HCT116 (cell line): ENCODE measurements around the gene NHLRC3. TPM values are rescaled to one million over a fixed set of nuclear protein-coding genes. Genes with fewer than 3 reads are reported as not detected.

Experiments used
- ATAC-seq: fragments of 200-7000 bp; cut with Tn5 transposase; 2 replicates; pipeline ENCODE4 v1.9.1; 2020; ENCODE audit warnings: mild to moderate bottlenecking, moderate library complexity
- BruUV-seq: library from RNA; stranded (reverse); fragments of 400-500 nt; replicated peaks from 2 replicates; lab custom pipeline; 2021; lab: Mats Ljungman, UMichigan
- CTCF ChIA-PET: fragments of 300-600 bp; sonication (Branson Sonifier 250); formaldehyde crosslinking; loops from one replicate; lab custom pipeline; 2021; ENCODE audit warnings: antibody characterized with exemption; lab: Charles Lee
- POLR2A ChIA-PET: fragments of 300-600, 350-600 bp; sonication (Branson Sonifier 250); formaldehyde crosslinking; loops from one replicate; lab custom pipeline; 2021; ENCODE audit warnings: antibody characterized with exemption; lab: Charles Lee
- RAD21 ChIA-PET, 2 experiments: fragments of 300-600 bp; sonication (Branson Sonifier 250); formaldehyde crosslinking; loops; one replicate each; lab custom pipeline; 2023; ENCODE audit warnings: low total read pairs in 2 of 2; ENCODE audit not compliant: uncharacterized antibody in 2 of 2, unreplicated experiment in 2 of 2, low non-redundant PET in 1 of 2; lab: Charles Lee
- DNase-seq: peaks from one replicate; pipeline ENCODE4 v3.0.0-alpha.2; 2010; ENCODE audit warnings: low read depth, low spot score
- H2AFZ ChIP-seq: fragments of 200-600 bp; shearing (Covaris generic), sonication (generic); 2 replicates; pipeline ENCODE4 v1.6.1; 2017; ENCODE audit warnings: low read depth, mixed run types, mixed read lengths, antibody characterized with exemption, low read length; ENCODE audit not compliant: poor library complexity, severe bottlenecking
- H3K27ac ChIP-seq: 2 replicates; pipeline ENCODE4 v1.5.1; 2012; ENCODE audit warnings: low read depth, low read length
- H3K27me3 ChIP-seq: fragments of 200-600 bp; sonication (generic); 2 replicates; pipeline ENCODE4 v1.6.1; 2016; ENCODE audit warnings: mixed run types, low read length, mixed read lengths; ENCODE audit not compliant: insufficient read depth
- H3K36me3 ChIP-seq, 2 experiments: fragments of 200-500 bp in 1 of 2; fragments of 200-600 bp in 1 of 2; sonication (Bioruptor generic) in 1 of 2; sonication (generic) in 1 of 2; 2 replicates each; pipeline versions ENCODE4 v1.5.1 to v1.6.1; 2014 to 2016; ENCODE audit warnings: low read length in 2 of 2, inconsistent platforms in 1 of 2, mixed read lengths in 1 of 2, mixed run types in 1 of 2; ENCODE audit not compliant: insufficient read depth in 2 of 2, control insufficient read depth in 1 of 2
- H3K4me1 ChIP-seq, 2 experiments: fragments of 200-600 bp in 1 of 2; sonication (generic) in 1 of 2; 2 replicates each; pipeline versions ENCODE4 v1.5.1 to v1.6.1; 2012 to 2017; ENCODE audit warnings: low read length in 2 of 2, inconsistent platforms in 1 of 2, mild to moderate bottlenecking in 1 of 2, mixed read lengths in 1 of 2, mixed run types in 1 of 2, moderate library complexity in 1 of 2; ENCODE audit not compliant: insufficient read depth in 2 of 2, control insufficient read depth in 1 of 2
- H3K4me2 ChIP-seq: fragments of 200-600 bp; sonication (generic); 2 replicates; pipeline ENCODE4 v1.6.1; 2017; ENCODE audit warnings: mixed run types, low read length, mixed read lengths
- H3K4me3 ChIP-seq, 2 experiments: fragments of 200-600 bp in 1 of 2; sonication (generic) in 1 of 2; replicated peaks in 1 of 2; 2 replicates each; pipeline ENCODE4 v1.5.1; 2011 to 2016; ENCODE audit warnings: low read length in 2 of 2, control low read depth in 1 of 2, low read depth in 1 of 2, mild to moderate bottlenecking in 1 of 2, mixed read lengths in 1 of 2, mixed run types in 1 of 2
- H3K79me2 ChIP-seq: fragments of 200-600 bp; sonication (generic); 2 replicates; pipeline ENCODE4 v1.6.1; 2017; ENCODE audit warnings: mild to moderate bottlenecking, mixed run types, low read length, moderate library complexity, mixed read lengths; ENCODE audit not compliant: insufficient read depth
- H3K9ac ChIP-seq: fragments of 200-600 bp; sonication (generic); 2 replicates; pipeline ENCODE4 v1.6.1; 2016; ENCODE audit warnings: low read length, mixed read lengths
- H3K9me2 ChIP-seq: fragments of 200-600 bp; sonication (generic), shearing (Covaris generic); 2 replicates; pipeline ENCODE4 v1.6.1; 2017; ENCODE audit warnings: mixed run types, mild to moderate bottlenecking, moderate library complexity; ENCODE audit not compliant: insufficient read depth
- H3K9me3 ChIP-seq, 2 experiments: fragments of 200-500 bp in 1 of 2; fragments of 200-600 bp in 1 of 2; sonication (Bioruptor generic) in 1 of 2; sonication (generic) in 1 of 2; 2 replicates each; pipeline ENCODE4 v1.6.1; 2014 to 2017; ENCODE audit warnings: low read length in 2 of 2, mixed read lengths in 2 of 2, inconsistent platforms in 1 of 2, low read depth in 1 of 2, mild to moderate bottlenecking in 1 of 2, mixed run types in 1 of 2, moderate library complexity in 1 of 2; ENCODE audit not compliant: control insufficient read depth in 1 of 2, insufficient read depth in 1 of 2
- H4K20me1 ChIP-seq: fragments of 200-600 bp; sonication (generic), shearing (Covaris generic); 2 replicates; pipeline ENCODE4 v1.6.1; 2017; ENCODE audit warnings: mixed run types, mild to moderate bottlenecking, moderate library complexity; ENCODE audit not compliant: insufficient read depth
- CBX3 ChIP-seq: IDR thresholded peaks from 2 replicates; pipeline ENCODE4 v1.6.1; 2012; ENCODE audit warnings: low read depth
- CTCF ChIP-seq, 3 experiments: fragments of 200-600 bp in 1 of 3; sonication (generic) in 1 of 3; IDR thresholded peaks in 2 of 3; conservative IDR thresholded peaks in 1 of 3; 2 replicates each; pipeline ENCODE4 v1.5.1; 2012 to 2017; ENCODE audit warnings: low read depth in 2 of 3, low read length in 2 of 3, antibody characterized with exemption in 1 of 3, borderline replicate concordance in 1 of 3, control low read depth in 1 of 3, mild to moderate bottlenecking in 1 of 3, mixed read lengths in 1 of 3, mixed run types in 1 of 3, moderate library complexity in 1 of 3; ENCODE audit not compliant: insufficient read depth in 1 of 3
- EGR1 ChIP-seq: IDR thresholded peaks from 2 replicates; pipeline ENCODE4 v1.6.1; 2012; ENCODE audit warnings: low read depth
- ELF1 ChIP-seq: IDR thresholded peaks from 2 replicates; pipeline ENCODE4 v1.6.1; 2012; ENCODE audit warnings: low read depth, borderline replicate concordance
- EZH2 ChIP-seq: fragments of 200-600 bp; sonication (generic); IDR thresholded peaks from 2 replicates; pipeline ENCODE4 v1.6.1; 2017; ENCODE audit warnings: antibody characterized with exemption, mixed run types
- FOSL1 ChIP-seq: IDR thresholded peaks from 2 replicates; pipeline ENCODE4 v1.6.1; 2012; ENCODE audit warnings: low read depth
- RAD21 ChIP-seq: IDR thresholded peaks from 2 replicates; pipeline ENCODE4 v1.6.1; 2012; ENCODE audit warnings: low read depth, mild to moderate bottlenecking
- SP1 ChIP-seq: IDR thresholded peaks from 2 replicates; pipeline ENCODE4 v1.6.1; 2012; ENCODE audit warnings: low read depth
- SRF ChIP-seq: IDR thresholded peaks from 2 replicates; pipeline ENCODE4 v1.6.1; 2012; ENCODE audit warnings: low read depth
- TCF7L2 ChIP-seq: IDR thresholded peaks from 2 replicates; pipeline ENCODE4 v1.7.0; 2011; ENCODE audit warnings: borderline replicate concordance, inconsistent platforms; ENCODE audit not compliant: insufficient read depth, insufficient read length; ENCODE audit errors: extremely low read depth
- ZBTB33 ChIP-seq: IDR thresholded peaks from 2 replicates; pipeline ENCODE4 v1.6.1; 2011; ENCODE audit warnings: mild to moderate bottlenecking, low read length, moderate library complexity; ENCODE audit not compliant: insufficient replicate concordance; ENCODE audit errors: extremely low read depth
- ZNF274 ChIP-seq: fragments of 200-500 bp; sonication (Bioruptor generic); IDR thresholded peaks from 2 replicates; pipeline ENCODE4 v1.6.1; 2014; ENCODE audit warnings: mild to moderate bottlenecking, low read depth, low read length, inconsistent platforms
- intact Hi-C: fragments of 100-400 bp; cut with micrococcal nuclease; formaldehyde crosslinking; loops from 2 replicates; pipeline ENCODE4 v1.10.0; 2022
- total RNA-seq: library from RNA; stranded (reverse); gene quantifications from one replicate; pipeline ENCODE4 v1.2.1, GENCODE V29; 2021; ENCODE audit not compliant: unreplicated experiment

Gene NHLRC3
- total RNA-seq, 1 experiment from 2014 or later = 7.2 TPM

GRCh38 chr13:38990693-38991092 lies 47.6 kb upstream of the NHLRC3 start, which contains the start of gene STOML3:
Gene STOML3, minus strand, starts transcription at chr13:38990831. Its CDS starts 110 bp downstream, at chr13:38990721.
- Histone ChIP-seq H4K20me1 (no peaks in the 10 kb centered on the region), H3K9me3 (no peaks in the 10 kb centered on the region), H3K27me3 (0 out of 2 replicates have a peak, but pooled peaks cover 4% of the 10 kb centered on the region), H3K9me2 (no peaks in the 10 kb centered on the region), H3K4me1 (no peaks in the 10 kb centered on the region), H3K9ac (no peak within 1 kb of the TSS), H3K4me3 (no peak within 1 kb of the TSS), H3K36me3 (no peaks in the 10 kb centered on the region), H2AFZ (no peak within 1 kb of the TSS), H3K27ac (no peak within 1 kb of the TSS), H3K4me2 (no peak within 1 kb of the TSS), H3K79me2 (no peaks in the 10 kb centered on the region)
- no TSS peak for BruUV-seq
- TF ChIP-seq SP1 (no peak), ZNF274 (no peak), FOSL1 (no peak), CTCF (IDR thresholded peaks at IDR 0.05 in 2 of 3, conservative IDR thresholded peaks at IDR 0.05 in 1 of 3; ENCODE audit: borderline replicate concordance in 1 of 3, insufficient read depth in 1 of 3, low read depth in 2 of 3, low read length in 2 of 3) (no peak), CBX3 (no peak), RAD21 (no peak), EGR1 (no peak), TCF7L2 (no peak), ELF1 (no peak), EZH2 (no peak), ZBTB33 (no peak), SRF (no peak)
- DNase-seq (no peak), ATAC-seq (no peak)
- intact Hi-C loops = no loop called here
- CTCF ChIA-PET = no interaction called here
- POLR2A ChIA-PET = no interaction called here
- RAD21 ChIA-PET = no interaction called here
